H9 (cell line): Measurements from ENCODE around the gene ADARB2. TPM values are rescaled to one million over a fixed set of nuclear protein-coding genes. Genes with fewer than 3 reads are reported as not detected.

ENCODE experiments used
- DNase-seq: peaks from one replicate; pipeline ENCODE4 v3.0.0-alpha.2; 2017
- H2AFZ ChIP-seq: one replicate; pipeline ENCODE4 v1.6.1; 2013; ENCODE audit warnings: mild to moderate bottlenecking, low read length, control low read depth, moderate library complexity
- H2AK5ac ChIP-seq: 2 replicates; pipeline ENCODE4 v1.6.1; 2013; ENCODE audit warnings: low read length, control low read depth, mixed read lengths; ENCODE audit not compliant: insufficient read length
- H2BK120ac ChIP-seq: one replicate; pipeline ENCODE4 v1.6.1; 2013; ENCODE audit warnings: low read depth, mild to moderate bottlenecking, low read length, control low read depth, inconsistent platforms; ENCODE audit not compliant: poor library complexity, severe bottlenecking
- H2BK12ac ChIP-seq: 2 replicates; pipeline ENCODE4 v1.6.1; 2013; ENCODE audit warnings: low read length, control low read depth, mixed read lengths, low read depth; ENCODE audit not compliant: insufficient read length
- H2BK15ac ChIP-seq: 2 replicates; pipeline ENCODE4 v1.6.1; 2013; ENCODE audit warnings: low read depth, low read length, control low read depth
- H2BK20ac ChIP-seq: one replicate; pipeline ENCODE4 v1.6.1; 2013; ENCODE audit warnings: low read depth, mild to moderate bottlenecking, low read length, control low read depth, inconsistent platforms; ENCODE audit not compliant: poor library complexity, severe bottlenecking
- H2BK5ac ChIP-seq: 2 replicates; pipeline ENCODE4 v1.6.1; 2013; ENCODE audit warnings: low read length, control low read depth, mixed read lengths; ENCODE audit not compliant: insufficient read length
- H3K14ac ChIP-seq: 2 replicates; pipeline ENCODE4 v1.6.1; 2013; ENCODE audit warnings: low read length, control low read depth; ENCODE audit not compliant: insufficient read depth
- H3K18ac ChIP-seq: 2 replicates; pipeline ENCODE4 v1.6.1; 2013; ENCODE audit warnings: low read depth, mild to moderate bottlenecking, mixed read lengths, low read length, control low read depth; ENCODE audit not compliant: insufficient read length
- H3K23ac ChIP-seq: 2 replicates; pipeline ENCODE4 v1.6.1; 2013; ENCODE audit warnings: low read length, control low read depth, mixed read lengths, low read depth; ENCODE audit not compliant: insufficient read length
- H3K23me2 ChIP-seq: 2 replicates; pipeline ENCODE4 v1.6.1; 2013; ENCODE audit warnings: low read depth, mild to moderate bottlenecking, mixed read lengths, low read length, control low read depth; ENCODE audit not compliant: insufficient read length, poor library complexity, severe bottlenecking
- H3K27ac ChIP-seq: 2 replicates; pipeline ENCODE4 v1.5.1; 2013; ENCODE audit warnings: low read length, control low read depth, mixed read lengths, low read depth; ENCODE audit not compliant: insufficient read length
- H3K27me3 ChIP-seq: 2 replicates; pipeline ENCODE4 v1.6.1; 2013; ENCODE audit warnings: low read length, control low read depth, inconsistent platforms; ENCODE audit not compliant: insufficient read depth
- H3K4ac ChIP-seq: 2 replicates; pipeline ENCODE4 v1.6.1; 2013; ENCODE audit warnings: low read depth, mild to moderate bottlenecking, control low read depth, inconsistent platforms, low read length, moderate library complexity
- H3K4me1 ChIP-seq: 2 replicates; pipeline ENCODE4 v1.6.1; 2013; ENCODE audit warnings: low read length, control low read depth, inconsistent platforms; ENCODE audit not compliant: insufficient read depth
- H3K4me2 ChIP-seq: 2 replicates; pipeline ENCODE4 v1.6.1; 2013; ENCODE audit warnings: low read length, control low read depth, mixed read lengths; ENCODE audit not compliant: insufficient read length, insufficient read depth
- H3K56ac ChIP-seq: 2 replicates; pipeline ENCODE4 v1.6.1; 2013; ENCODE audit warnings: low read depth, mild to moderate bottlenecking, mixed read lengths, low read length, control low read depth; ENCODE audit not compliant: insufficient read length
- H3K79me1 ChIP-seq: 2 replicates; pipeline ENCODE4 v1.6.1; 2013; ENCODE audit warnings: low read depth, mild to moderate bottlenecking, moderate library complexity, low read length, control low read depth, inconsistent platforms; ENCODE audit not compliant: insufficient read depth, poor library complexity, severe bottlenecking
- H3K79me2 ChIP-seq: 2 replicates; pipeline ENCODE4 v1.6.1; 2013; ENCODE audit warnings: low read length, control low read depth, inconsistent platforms; ENCODE audit not compliant: insufficient read depth
- H3K9ac ChIP-seq: 2 replicates; pipeline ENCODE4 v1.6.1; 2013; ENCODE audit warnings: low read length, control low read depth, mixed read lengths; ENCODE audit not compliant: insufficient read length; ENCODE audit errors: extremely low read depth
- H3K9me3 ChIP-seq: one replicate; pipeline ENCODE4 v1.6.1; 2013; ENCODE audit warnings: low read depth, low read length, inconsistent platforms; ENCODE audit not compliant: control insufficient read depth
- H3T11ph ChIP-seq: one replicate; pipeline ENCODE4 v1.6.1; 2013; ENCODE audit warnings: mild to moderate bottlenecking, low read length, control low read depth, inconsistent platforms
- H4K20me1 ChIP-seq: one replicate; pipeline ENCODE4 v1.6.1; 2013; ENCODE audit not compliant: control insufficient read depth, insufficient read length, insufficient read depth
- H4K5ac ChIP-seq: 2 replicates; pipeline ENCODE4 v1.6.1; 2013; ENCODE audit warnings: low read depth, mild to moderate bottlenecking, mixed read lengths, low read length, control low read depth; ENCODE audit not compliant: insufficient read length
- H4K8ac ChIP-seq: replicated peaks from 2 replicates; pipeline ENCODE4 v1.6.1; 2013; ENCODE audit warnings: low read length, control low read depth, mixed read lengths, low read depth; ENCODE audit not compliant: insufficient read length
- H4K91ac ChIP-seq: 2 replicates; pipeline ENCODE4 v1.6.1; 2013; ENCODE audit warnings: low read depth, mild to moderate bottlenecking, moderate library complexity, mixed read lengths, low read length, control low read depth; ENCODE audit not compliant: insufficient read length
- H3K27ac Mint-ChIP-seq, 3 experiments: 2 replicates in 2 of 3; 3 replicates in 1 of 3; pipeline ENCODE4 v1.8.0; 2020 to 2021; ENCODE audit warnings: mixed read lengths in 3 of 3, mild to moderate bottlenecking in 1 of 3, moderate library complexity in 1 of 3
- H3K27me3 Mint-ChIP-seq: 2 replicates; pipeline ENCODE4 v1.8.0; 2021; ENCODE audit warnings: low read depth, mild to moderate bottlenecking, moderate library complexity, mixed read lengths
- H3K36me3 Mint-ChIP-seq, 3 experiments: 2 replicates in 2 of 3; 3 replicates in 1 of 3; pipeline ENCODE4 v1.8.0; 2020 to 2021; ENCODE audit warnings: low read depth in 3 of 3, mixed read lengths in 3 of 3; ENCODE audit not compliant: insufficient read depth in 1 of 3
- H3K4me1 Mint-ChIP-seq, 2 experiments: 2 replicates each; pipeline ENCODE4 v1.8.0; 2020; ENCODE audit warnings: mixed read lengths in 2 of 2
- H3K4me3 Mint-ChIP-seq, 2 experiments: 2 replicates in 1 of 2; 3 replicates in 1 of 2; pipeline ENCODE4 v1.8.0; 2020 to 2021; ENCODE audit warnings: mild to moderate bottlenecking in 2 of 2, mixed read lengths in 2 of 2, moderate library complexity in 1 of 2
- H3K9me3 Mint-ChIP-seq, 2 experiments: 2 replicates in 1 of 2; 3 replicates in 1 of 2; pipeline ENCODE4 v1.8.0; 2020; ENCODE audit warnings: mild to moderate bottlenecking in 2 of 2, mixed read lengths in 2 of 2, moderate library complexity in 1 of 2
- WGBS: extraction: QIAGEN DNeasy Blood & Tissue Kit; methylation state at CpG from one replicate; pipeline ENCODE4 v1.1.7; 2013; ENCODE audit warnings: missing lambda C conversion rate, low lambda C conversion rate, mixed read lengths; ENCODE audit not compliant: insufficient read length; ENCODE audit errors: extremely low coverage; 5-methylcytosine and 5-hydroxymethylcytosine counted together
- total RNA-seq: library from RNA; stranded (reverse); gene quantifications from 2 replicates; pipeline ENCODE4 v1.2.1, GENCODE V29; 2021
- TF ChIP-seq, protein P1 (sequence below): fragments of 200-600 bp; sonication (generic); conservative IDR thresholded peaks from 3 replicates; pipeline ENCODE4 v1.8.0; 2021; ENCODE audit warnings: antibody characterized with exemption, mild to moderate bottlenecking

ADARB2 gene
- total RNA-seq, 1 experiment from 2014 or later: 0.87 TPM

DNA sequence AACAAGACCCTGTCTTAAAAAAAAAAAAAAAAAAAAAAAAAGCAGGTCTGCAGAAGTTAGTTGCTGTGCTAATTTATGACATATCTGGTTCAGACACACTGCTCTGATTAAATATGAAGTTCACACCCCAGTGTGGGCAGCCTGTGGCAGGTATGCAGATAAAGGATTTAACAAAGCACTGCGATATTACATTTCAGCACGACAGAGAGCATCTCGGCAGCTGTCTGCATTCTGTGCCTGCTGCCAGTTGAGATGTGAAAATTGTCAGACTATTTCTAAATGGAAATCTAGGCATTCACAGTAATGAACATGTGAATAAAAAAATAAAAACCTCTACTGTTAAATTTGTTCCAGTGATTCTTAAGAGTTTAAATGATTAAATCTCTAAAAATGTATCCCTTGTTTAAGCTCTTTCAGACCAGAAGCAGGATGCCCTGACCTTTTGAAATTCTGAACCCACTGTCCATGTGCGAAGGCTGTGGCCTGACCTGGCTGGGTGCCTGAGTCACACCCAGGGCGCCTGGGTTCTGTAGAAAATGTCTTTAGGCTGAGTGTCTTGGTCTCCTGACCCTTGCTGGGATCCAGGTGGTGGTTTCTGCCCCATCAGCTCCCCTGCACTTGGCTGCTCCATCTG is 408.2 kb downstream of the ADARB2 start:
- Histone ChIP-seq H2AK5ac (no peak overlapping the region), H4K91ac (no peak overlapping the region), H3K14ac (no peak overlapping the region), H2BK12ac (no peak overlapping the region), H3K4me2 (no peak overlapping the region), H4K8ac (no peak overlapping the region), H3K4ac (no peak overlapping the region), H3K9ac (no peak overlapping the region), H2BK5ac (no peak overlapping the region), H2BK20ac (no peak overlapping the region), H2BK15ac (no peak overlapping the region), H3K27ac (no peak overlapping the region), H3K27me3 (no peaks in the 10 kb centered on the region), H3K18ac (no peak overlapping the region), H3K23ac (no peak overlapping the region), H3T11ph (no peak overlapping the region), H4K20me1 (no peaks in the 10 kb centered on the region), H3K79me2 (no peaks in the 10 kb centered on the region), H3K23me2 (no peaks in the 10 kb centered on the region), H4K5ac (no peak overlapping the region), H3K4me1 (no peaks in the 10 kb centered on the region), H2AFZ (no peak overlapping the region), H3K79me1 (no peaks in the 10 kb centered on the region), H2BK120ac (no peak overlapping the region), H3K56ac (no peak overlapping the region), H3K9me3 (no peaks in the 10 kb centered on the region)
- WGBS: no CpG with 5 or more reads among the region's 5 CpGs
- Mint-ChIP-seq H3K4me1 (peaks cover 16 to 18% of the 10 kb centered on the region in 2 experiments), H3K27me3 (peaks cover 4% of the 10 kb centered on the region), H3K36me3 (peaks cover 4 to 15% (median 9%) of the 10 kb centered on the region in 3 experiments), H3K9me3 (peaks cover 14 to 15% of the 10 kb centered on the region in 2 experiments), H3K4me3 (no peak overlapping the region), H3K27ac (peak overlapping the region in 1 of 3 experiments; percentile 57; a peak in 2 of 7 replicates)
- TF ChIP-seq, protein P1, sequence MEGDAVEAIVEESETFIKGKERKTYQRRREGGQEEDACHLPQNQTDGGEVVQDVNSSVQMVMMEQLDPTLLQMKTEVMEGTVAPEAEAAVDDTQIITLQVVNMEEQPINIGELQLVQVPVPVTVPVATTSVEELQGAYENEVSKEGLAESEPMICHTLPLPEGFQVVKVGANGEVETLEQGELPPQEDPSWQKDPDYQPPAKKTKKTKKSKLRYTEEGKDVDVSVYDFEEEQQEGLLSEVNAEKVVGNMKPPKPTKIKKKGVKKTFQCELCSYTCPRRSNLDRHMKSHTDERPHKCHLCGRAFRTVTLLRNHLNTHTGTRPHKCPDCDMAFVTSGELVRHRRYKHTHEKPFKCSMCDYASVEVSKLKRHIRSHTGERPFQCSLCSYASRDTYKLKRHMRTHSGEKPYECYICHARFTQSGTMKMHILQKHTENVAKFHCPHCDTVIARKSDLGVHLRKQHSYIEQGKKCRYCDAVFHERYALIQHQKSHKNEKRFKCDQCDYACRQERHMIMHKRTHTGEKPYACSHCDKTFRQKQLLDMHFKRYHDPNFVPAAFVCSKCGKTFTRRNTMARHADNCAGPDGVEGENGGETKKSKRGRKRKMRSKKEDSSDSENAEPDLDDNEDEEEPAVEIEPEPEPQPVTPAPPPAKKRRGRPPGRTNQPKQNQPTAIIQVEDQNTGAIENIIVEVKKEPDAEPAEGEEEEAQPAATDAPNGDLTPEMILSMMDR: no peak
- no peak for DNase-seq
